ENCODE data around the gene CIPC.

CIPC gene

GRCh38 chr14:77131206-77131605 is 33.1 kb downstream of the CIPC start:
- no peak overlapping the region for H3K14ac ChIP-seq (ENCODE audit: low read length in 2 of 2)
- H2BK120ac ChIP-seq (ENCODE audit: low read depth, low read length): no peak overlapping the region
- H2BK5ac ChIP-seq (ENCODE audit: low read depth, low read length, poor library complexity, severe bottlenecking): no peak overlapping the region
- no peak overlapping the region for H3K23ac ChIP-seq (ENCODE audit: low read length in 2 of 2)
- no peak overlapping the region for H3K9ac ChIP-seq (ENCODE audit: low read length)
- no peak overlapping the region for H2BK15ac ChIP-seq (ENCODE audit: low read depth, poor library complexity, severe bottlenecking)
- H2AK5ac ChIP-seq (ENCODE audit: low read length, severe bottlenecking): no peak overlapping the region
- no peak overlapping the region for H3K4ac ChIP-seq (ENCODE audit: low read depth in 1 of 2, low read length in 2 of 2)
- no peak for DNase-seq
- H2AFZ ChIP-seq (ENCODE audit: low read depth, low read length): no peak overlapping the region
- no peak overlapping the region for H3K27ac ChIP-seq (ENCODE audit: low read length, poor library complexity, severe bottlenecking)
- no peak overlapping the region for H3K4me3 ChIP-seq (ENCODE audit: insufficient read depth in 1 of 2, low read depth in 1 of 2, low read length in 2 of 2)
- H3K4me1 ChIP-seq (ENCODE audit: control insufficient read depth, insufficient read depth, low read depth, low read length): peaks cover 1% of the 10 kb centered on the region
- H3K79me1 ChIP-seq (replicated peaks; ENCODE audit: low read length, poor library complexity, severe bottlenecking): no peaks in the 10 kb centered on the region
- H4K91ac ChIP-seq (ENCODE audit: low read length): no peak overlapping the region
- no peaks in the 10 kb centered on the region for H3K36me3 ChIP-seq (ENCODE audit: control insufficient read depth in 1 of 2, insufficient read depth in 2 of 2, low read depth in 1 of 2, low read length in 2 of 2)
- no peaks in the 10 kb centered on the region for H3K9me3 ChIP-seq (ENCODE audit: control insufficient read depth, low read length)
- H4K8ac ChIP-seq (ENCODE audit: low read length): no peak overlapping the region
- H2BK12ac ChIP-seq (ENCODE audit: low read length in 2 of 2): no peak overlapping the region
- 81% methylated on average over 2 of the region's 2 CpGs for WGBS
- no peak overlapping the region for H3K4me2 ChIP-seq (ENCODE audit: low read length, poor library complexity, severe bottlenecking)
- H3K27me3 ChIP-seq (ENCODE audit: control insufficient read depth in 1 of 2, insufficient read depth in 1 of 2, low read length in 2 of 2): peaks cover 88 to 89% of the 10 kb centered on the region in 2 experiments
- H3K18ac ChIP-seq (ENCODE audit: low read depth in 1 of 2, low read length in 2 of 2): no peak overlapping the region

- no peaks in the 10 kb centered on the region for H3K79me1 ChIP-seq (replicated peaks; ENCODE audit: low read length, poor library complexity, severe bottlenecking)
- no peak overlapping the region for H4K91ac ChIP-seq (ENCODE audit: low read length)
- H3K9me3 ChIP-seq (ENCODE audit: control insufficient read depth, low read length): no peaks in the 10 kb centered on the region
- no peak overlapping the region for H2BK12ac ChIP-seq (ENCODE audit: low read length in 2 of 2)
- H2BK120ac ChIP-seq (ENCODE audit: low read depth, low read length): no peak overlapping the region
- H3K18ac ChIP-seq (ENCODE audit: low read depth in 1 of 2, low read length in 2 of 2): no peak overlapping the region
- peaks cover 1% of the 10 kb centered on the region for H3K4me1 ChIP-seq (ENCODE audit: control insufficient read depth, insufficient read depth, low read depth, low read length)
- H3K9ac ChIP-seq (ENCODE audit: low read length): no peak overlapping the region
- H3K27ac ChIP-seq (ENCODE audit: low read length, poor library complexity, severe bottlenecking): no peak overlapping the region
- no peak overlapping the region for H2AK5ac ChIP-seq (ENCODE audit: low read length, severe bottlenecking)
- no peak overlapping the region for H3K4me2 ChIP-seq (ENCODE audit: low read length, poor library complexity, severe bottlenecking)
- no peak overlapping the region for H3K23ac ChIP-seq (ENCODE audit: low read length in 2 of 2)
- no peak overlapping the region for H3K4me3 ChIP-seq (ENCODE audit: insufficient read depth in 1 of 2, low read depth in 1 of 2, low read length in 2 of 2)
- no peak overlapping the region for H2BK5ac ChIP-seq (ENCODE audit: low read depth, low read length, poor library complexity, severe bottlenecking)
- H3K4ac ChIP-seq (ENCODE audit: low read depth in 1 of 2, low read length in 2 of 2): no peak overlapping the region
- no peak overlapping the region for H2BK15ac ChIP-seq (ENCODE audit: low read depth, poor library complexity, severe bottlenecking)
- H3K27me3 ChIP-seq (ENCODE audit: control insufficient read depth in 1 of 2, insufficient read depth in 1 of 2, low read length in 2 of 2): peaks cover 88 to 89% of the 10 kb centered on the region in 2 experiments
- no peaks in the 10 kb centered on the region for H3K36me3 ChIP-seq (ENCODE audit: control insufficient read depth in 1 of 2, insufficient read depth in 2 of 2, low read depth in 1 of 2, low read length in 2 of 2)
- no peak overlapping the region for H4K8ac ChIP-seq (ENCODE audit: low read length)
- H3K14ac ChIP-seq (ENCODE audit: low read length in 2 of 2): no peak overlapping the region
- no peak overlapping the region for H2AFZ ChIP-seq (ENCODE audit: low read depth, low read length)
- DNase-seq: no peak
- 98% methylated on average over 5 of the region's 5 CpGs for WGBS
Measured at GRCh38 chr14:77131871-77132486, 33.9 kb downstream of the CIPC start.

- no peak overlapping the region for H3K23ac ChIP-seq (ENCODE audit: low read length in 2 of 2)
Measured at GRCh38 chr14:77133720-77134338, 35.8 kb downstream of the CIPC start.

GRCh38 chr14:77139022-77139421 is 41.0 kb downstream of the CIPC start:
- no peak for DNase-seq
- no peak overlapping the region for H2BK12ac ChIP-seq (ENCODE audit: low read length in 2 of 2)
- 92% methylated on average over 15 of the region's 15 CpGs for WGBS

More at GRCh38 chr14:77133720-77134338, 35.8 kb downstream of the CIPC start:
- no peak overlapping the region for H3K18ac ChIP-seq (ENCODE audit: low read depth in 1 of 2, low read length in 2 of 2)
- H4K8ac ChIP-seq (ENCODE audit: low read length): no peak overlapping the region
- H2AFZ ChIP-seq (ENCODE audit: low read depth, low read length): no peak overlapping the region
- no peak overlapping the region for H2AK5ac ChIP-seq (ENCODE audit: low read length, severe bottlenecking)
- H4K91ac ChIP-seq (ENCODE audit: low read length): no peak overlapping the region
- peak; percentile 56 for DNase-seq
- no peaks in the 10 kb centered on the region for H3K79me1 ChIP-seq (replicated peaks; ENCODE audit: low read length, poor library complexity, severe bottlenecking)
- H3K36me3 ChIP-seq (ENCODE audit: control insufficient read depth in 1 of 2, insufficient read depth in 2 of 2, low read depth in 1 of 2, low read length in 2 of 2): no peaks in the 10 kb centered on the region
- no peak overlapping the region for H3K27ac ChIP-seq (ENCODE audit: low read length, poor library complexity, severe bottlenecking)
- H3K14ac ChIP-seq (ENCODE audit: low read length in 2 of 2): no peak overlapping the region
- peaks cover 1% of the 10 kb centered on the region for H3K4me1 ChIP-seq (ENCODE audit: control insufficient read depth, insufficient read depth, low read depth, low read length)
- H3K4ac ChIP-seq (ENCODE audit: low read depth in 1 of 2, low read length in 2 of 2): no peak overlapping the region
- H3K9me3 ChIP-seq (ENCODE audit: control insufficient read depth, low read length): no peaks in the 10 kb centered on the region
- no peak overlapping the region for H2BK15ac ChIP-seq (ENCODE audit: low read depth, poor library complexity, severe bottlenecking)
- no peak overlapping the region for H2BK5ac ChIP-seq (ENCODE audit: low read depth, low read length, poor library complexity, severe bottlenecking)
- H2BK12ac ChIP-seq (ENCODE audit: low read length in 2 of 2): no peak overlapping the region
- no peak overlapping the region for H3K4me3 ChIP-seq (ENCODE audit: insufficient read depth in 1 of 2, low read depth in 1 of 2, low read length in 2 of 2)
- no peak overlapping the region for H3K4me2 ChIP-seq (ENCODE audit: low read length, poor library complexity, severe bottlenecking)
- H3K27me3 ChIP-seq (ENCODE audit: control insufficient read depth in 1 of 2, insufficient read depth in 1 of 2, low read length in 2 of 2): peaks cover 89 to 90% of the 10 kb centered on the region in 2 experiments
- H3K9ac ChIP-seq (ENCODE audit: low read length): no peak overlapping the region
- H2BK120ac ChIP-seq (ENCODE audit: low read depth, low read length): no peak overlapping the region
- 42% methylated on average over 22 of the region's 22 CpGs for WGBS

More at GRCh38 chr14:77139022-77139421, 41.0 kb downstream of the CIPC start:
- Histone ChIP-seq H4K8ac (ENCODE audit: low read length) (no peak overlapping the region), H3K4ac (ENCODE audit: low read depth in 1 of 2, low read length in 2 of 2) (no peak overlapping the region), H3K79me1 (replicated peaks; ENCODE audit: low read length, poor library complexity, severe bottlenecking) (no peaks in the 10 kb centered on the region), H3K14ac (ENCODE audit: low read length in 2 of 2) (no peak overlapping the region), H2AFZ (ENCODE audit: low read depth, low read length) (no peak overlapping the region), H4K91ac (ENCODE audit: low read length) (no peak overlapping the region), H3K4me3 (ENCODE audit: insufficient read depth in 1 of 2, low read depth in 1 of 2, low read length in 2 of 2) (no peak overlapping the region), H3K4me1 (ENCODE audit: control insufficient read depth, insufficient read depth, low read depth, low read length) (peaks cover 23% of the 10 kb centered on the region), H2BK15ac (ENCODE audit: low read depth, poor library complexity, severe bottlenecking) (no peak overlapping the region), H2AK5ac (ENCODE audit: low read length, severe bottlenecking) (no peak overlapping the region), H3K9ac (ENCODE audit: low read length) (no peak overlapping the region), H3K36me3 (ENCODE audit: control insufficient read depth in 1 of 2, insufficient read depth in 2 of 2, low read depth in 1 of 2, low read length in 2 of 2) (no peaks in the 10 kb centered on the region), H3K9me3 (ENCODE audit: control insufficient read depth, low read length) (no peaks in the 10 kb centered on the region), H3K18ac (ENCODE audit: low read depth in 1 of 2, low read length in 2 of 2) (no peak overlapping the region), H3K23ac (ENCODE audit: low read length in 2 of 2) (no peak overlapping the region), H3K27ac (ENCODE audit: low read length, poor library complexity, severe bottlenecking) (no peak overlapping the region), H2BK120ac (ENCODE audit: low read depth, low read length) (no peak overlapping the region), H3K4me2 (ENCODE audit: low read length, poor library complexity, severe bottlenecking) (no peak overlapping the region), H3K27me3 (ENCODE audit: control insufficient read depth in 1 of 2, insufficient read depth in 1 of 2, low read length in 2 of 2) (peaks cover 88 to 95% of the 10 kb centered on the region in 2 experiments), H2BK5ac (ENCODE audit: low read depth, low read length, poor library complexity, severe bottlenecking) (no peak overlapping the region)
